Measurements from ENCODE around the gene SLIT3. TPM values are rescaled to one million over a fixed set of nuclear protein-coding genes. Genes with fewer than 3 reads are reported as not detected.

Gene SLIT3
- total and polyA plus RNA-seq, 2 experiments from 2014 or later, result 58.4 to 96.7 TPM

GRCh38 chr5:169219351-169219750, 81.6 kb downstream of the SLIT3 start:
- peak overlapping the region; percentile 48 for H3K4me2 ChIP-seq
- no peaks in the 10 kb centered on the region for H4K20me1 ChIP-seq (ENCODE audit: insufficient read depth, poor library complexity, severe bottlenecking)
- peaks cover 15% of the 10 kb centered on the region for H3K79me2 ChIP-seq
- no peak overlapping the region for H3K4me3 ChIP-seq
- DNase-seq (ENCODE audit: low spot score), result no peak
- WGBS (ENCODE audit: low lambda C conversion rate, missing lambda C conversion rate), result 41% methylated on average over 5 of the region's 5 CpGs
- no peak for TF ChIP-seq EZH2 (IDR thresholded peaks at IDR 0.05; ENCODE audit: borderline replicate concordance)
- TF ChIP-seq CTCF (IDR thresholded peaks at IDR 0.05; ENCODE audit: poor library complexity), result no peak
- TF ChIP-seq EZH2phosphoT487 (IDR thresholded peaks at IDR 0.05; ENCODE audit: low read depth, severe bottlenecking, unreplicated experiment), result no peak
- H3K9me2 ChIP-seq (replicated peaks; ENCODE audit: insufficient read depth), result no peaks in the 10 kb centered on the region
- H3K27me3 ChIP-seq, result no peaks in the 10 kb centered on the region
- no peak overlapping the region for H2AFZ ChIP-seq
- H3K36me3 ChIP-seq (replicated peaks; ENCODE audit: insufficient read depth, low read depth), result no peaks in the 10 kb centered on the region
- H3K9me3 ChIP-seq (ENCODE audit: low read depth), result no peaks in the 10 kb centered on the region
- H3K4me1 ChIP-seq (ENCODE audit: insufficient read depth), result peaks cover 31% of the 10 kb centered on the region
- H3K27ac ChIP-seq, result peak overlapping the region; percentile 18

GRCh38 chr5:169218861-169219260, 82.1 kb downstream of the SLIT3 start:
- peaks cover 15% of the 10 kb centered on the region for H3K79me2 ChIP-seq
- no peaks in the 10 kb centered on the region for H4K20me1 ChIP-seq (ENCODE audit: insufficient read depth, poor library complexity, severe bottlenecking)
- peak overlapping the region; percentile 48 for H3K4me2 ChIP-seq
- TF ChIP-seq EZH2phosphoT487 (IDR thresholded peaks at IDR 0.05; ENCODE audit: low read depth, severe bottlenecking, unreplicated experiment), result no peak
- no peak for TF ChIP-seq EZH2 (IDR thresholded peaks at IDR 0.05; ENCODE audit: borderline replicate concordance)
- no peak for TF ChIP-seq CTCF (IDR thresholded peaks at IDR 0.05; ENCODE audit: poor library complexity)
- peaks cover 31% of the 10 kb centered on the region for H3K4me1 ChIP-seq (ENCODE audit: insufficient read depth)
- H3K9me2 ChIP-seq (replicated peaks; ENCODE audit: insufficient read depth), result no peaks in the 10 kb centered on the region
- peak overlapping the region; percentile 18 for H3K27ac ChIP-seq
- H3K9me3 ChIP-seq (ENCODE audit: low read depth), result no peaks in the 10 kb centered on the region
- DNase-seq (ENCODE audit: low spot score), result peak; percentile 30
- no peaks in the 10 kb centered on the region for H3K27me3 ChIP-seq
- H3K4me3 ChIP-seq, result no peak overlapping the region
- H2AFZ ChIP-seq, result no peak overlapping the region
- H3K36me3 ChIP-seq (replicated peaks; ENCODE audit: insufficient read depth, low read depth), result no peaks in the 10 kb centered on the region
- WGBS (ENCODE audit: low lambda C conversion rate, missing lambda C conversion rate), result 6% methylated on average over 4 of the region's 4 CpGs

GRCh38 chr5:169218176-169218575, 82.8 kb downstream of the SLIT3 start:
- H4K20me1 ChIP-seq (ENCODE audit: insufficient read depth, poor library complexity, severe bottlenecking), result no peaks in the 10 kb centered on the region
- peaks cover 31% of the 10 kb centered on the region for H3K4me1 ChIP-seq (ENCODE audit: insufficient read depth)
- H3K4me2 ChIP-seq, result no peak overlapping the region
- TF ChIP-seq EZH2phosphoT487 (IDR thresholded peaks at IDR 0.05; ENCODE audit: low read depth, severe bottlenecking, unreplicated experiment) (no peak), EZH2 (IDR thresholded peaks at IDR 0.05; ENCODE audit: borderline replicate concordance) (no peak), CTCF (IDR thresholded peaks at IDR 0.05; ENCODE audit: poor library complexity) (no peak)
- H3K27me3 ChIP-seq, result no peaks in the 10 kb centered on the region
- H3K36me3 ChIP-seq (replicated peaks; ENCODE audit: insufficient read depth, low read depth), result no peaks in the 10 kb centered on the region
- H3K79me2 ChIP-seq, result peaks cover 15% of the 10 kb centered on the region
- peak; percentile 42 for DNase-seq (ENCODE audit: low spot score)
- H2AFZ ChIP-seq, result no peak overlapping the region
- no peaks in the 10 kb centered on the region for H3K9me2 ChIP-seq (replicated peaks; ENCODE audit: insufficient read depth)
- no peak overlapping the region for H3K27ac ChIP-seq
- WGBS (ENCODE audit: low lambda C conversion rate, missing lambda C conversion rate), result 73% methylated on average over 2 of the region's 2 CpGs
- no peak overlapping the region for H3K4me3 ChIP-seq
- H3K9me3 ChIP-seq (ENCODE audit: low read depth), result no peaks in the 10 kb centered on the region

DNA sequence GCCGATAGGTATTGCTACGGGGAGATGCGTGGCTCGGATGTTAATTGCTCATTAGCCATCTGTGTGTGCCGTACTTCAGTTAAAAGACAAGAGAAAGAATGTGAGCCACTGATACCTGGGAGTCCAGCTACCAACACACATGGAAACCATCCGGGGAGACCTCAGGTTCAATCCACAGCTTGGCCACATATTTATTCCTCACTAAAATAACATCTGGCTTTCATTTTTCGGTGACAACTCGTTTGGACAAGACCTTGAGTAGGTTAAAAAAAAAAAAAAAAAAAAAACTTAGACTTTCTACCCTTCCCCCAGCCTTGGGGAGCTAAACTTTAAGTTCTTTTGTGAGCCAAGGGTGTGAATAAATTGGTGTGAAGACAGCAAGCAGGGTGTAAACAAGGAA, 84.1 kb downstream of the SLIT3 start:
- Histone ChIP-seq H3K4me3 (no peak overlapping the region), H3K4me2 (no peak overlapping the region), H3K9me2 (replicated peaks; ENCODE audit: insufficient read depth) (no peaks in the 10 kb centered on the region), H3K27ac (no peak overlapping the region), H3K9me3 (ENCODE audit: low read depth) (no peaks in the 10 kb centered on the region), H3K4me1 (ENCODE audit: insufficient read depth) (peaks cover 31% of the 10 kb centered on the region), H3K27me3 (no peaks in the 10 kb centered on the region), H4K20me1 (ENCODE audit: insufficient read depth, poor library complexity, severe bottlenecking) (no peaks in the 10 kb centered on the region), H3K79me2 (peaks cover 15% of the 10 kb centered on the region), H2AFZ (no peak overlapping the region), H3K36me3 (replicated peaks; ENCODE audit: insufficient read depth, low read depth) (no peaks in the 10 kb centered on the region)
- TF ChIP-seq EZH2 (IDR thresholded peaks at IDR 0.05; ENCODE audit: borderline replicate concordance), result no peak
- TF ChIP-seq CTCF (IDR thresholded peaks at IDR 0.05; ENCODE audit: poor library complexity), result no peak
- no peak for TF ChIP-seq EZH2phosphoT487 (IDR thresholded peaks at IDR 0.05; ENCODE audit: low read depth, severe bottlenecking, unreplicated experiment)
- DNase-seq (ENCODE audit: low spot score), result no peak
- 63% methylated on average over 8 of the region's 8 CpGs for WGBS (ENCODE audit: low lambda C conversion rate, missing lambda C conversion rate)
